SW 1271 (cell line): ENCODE data around the gene KLHL14.

Source experiments
- DNase-seq, 2 experiments: peaks; one replicate each; lab custom pipeline; 2025; lab: John Stamatoyannopoulos, UW

The KLHL14 gene

DNA sequence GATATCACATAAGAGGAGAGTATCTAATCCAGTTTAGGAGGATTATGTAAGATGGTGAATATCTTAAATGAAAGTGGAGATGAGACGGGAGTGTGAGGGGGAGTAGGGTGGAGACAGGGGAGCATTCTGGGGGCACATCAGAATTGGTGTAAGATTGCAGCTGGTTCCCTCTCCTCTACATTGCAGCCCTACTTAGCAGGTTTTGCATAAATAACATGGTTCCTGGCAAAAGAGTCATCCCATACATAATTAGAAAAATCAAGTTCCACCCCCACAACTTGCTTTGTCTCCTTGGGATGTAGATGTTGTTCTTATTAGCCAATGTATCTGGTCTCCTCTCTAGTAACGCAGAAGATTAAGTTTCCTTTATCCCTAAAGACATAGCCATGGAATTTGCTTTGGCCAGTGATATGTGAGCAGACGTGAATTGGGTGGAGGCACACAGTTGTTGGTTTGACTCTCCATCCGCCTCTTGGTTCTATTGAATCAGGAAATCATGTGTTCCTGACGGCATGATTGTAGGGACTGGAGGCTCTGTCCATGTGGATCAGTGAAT is 137.9 kb downstream of the KLHL14 start:
- no peak for DNase-seq

DNA sequence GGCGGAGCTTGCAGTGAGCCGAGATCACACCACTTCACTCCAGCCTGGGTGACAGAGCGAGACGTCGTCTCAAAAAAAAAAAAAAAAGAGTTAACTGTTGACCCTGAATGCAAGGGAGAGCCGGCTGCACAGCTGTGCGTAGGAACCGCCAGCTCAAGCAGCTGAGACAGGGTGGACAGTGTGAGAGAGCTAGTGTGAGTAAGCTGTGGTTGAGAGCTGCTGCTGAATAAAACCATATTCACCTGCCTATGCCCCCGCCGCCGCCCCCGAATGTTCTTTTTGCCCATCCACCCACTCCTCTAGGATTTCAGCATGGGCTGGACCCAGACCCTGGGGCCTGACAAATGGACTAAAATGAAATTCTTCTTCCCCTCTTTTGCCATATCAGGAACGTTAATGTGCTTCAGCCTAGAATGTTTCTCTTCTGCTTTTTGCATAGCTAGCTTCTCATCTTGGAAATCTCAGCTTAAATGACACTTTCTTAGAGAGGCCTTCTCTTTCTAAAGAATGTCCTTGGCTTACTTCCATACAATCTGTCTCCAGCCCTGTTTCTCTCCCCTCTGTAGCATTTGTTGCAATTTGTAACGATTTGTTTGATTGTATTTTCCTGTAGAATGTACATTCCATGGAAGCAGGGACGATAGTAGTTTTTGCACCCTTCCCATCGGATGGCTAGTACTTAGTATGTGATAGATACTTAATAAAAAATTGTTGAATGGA is 142.7 kb downstream of the KLHL14 start:
- no peak for DNase-seq

DNA sequence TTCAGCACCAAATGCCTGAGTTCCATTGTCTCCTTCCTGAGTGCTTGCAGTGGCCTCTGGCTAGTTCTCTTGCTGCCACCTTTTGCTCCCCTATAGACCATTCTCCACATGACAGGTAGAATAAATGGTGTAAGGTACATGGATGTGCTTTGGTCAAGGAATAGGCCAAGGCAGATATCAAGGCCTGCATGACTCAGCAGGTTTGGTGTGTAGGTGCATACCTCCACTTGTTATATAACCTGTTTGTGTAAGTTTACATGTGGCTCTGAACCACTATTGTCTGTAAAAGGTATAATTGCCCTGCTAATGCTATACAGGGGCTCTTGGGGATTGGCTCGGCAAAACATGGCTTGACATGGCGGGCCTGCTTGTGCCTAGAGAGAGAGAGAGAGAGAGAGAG is 143.5 kb downstream of the KLHL14 start:
- no peak for DNase-seq

DNA sequence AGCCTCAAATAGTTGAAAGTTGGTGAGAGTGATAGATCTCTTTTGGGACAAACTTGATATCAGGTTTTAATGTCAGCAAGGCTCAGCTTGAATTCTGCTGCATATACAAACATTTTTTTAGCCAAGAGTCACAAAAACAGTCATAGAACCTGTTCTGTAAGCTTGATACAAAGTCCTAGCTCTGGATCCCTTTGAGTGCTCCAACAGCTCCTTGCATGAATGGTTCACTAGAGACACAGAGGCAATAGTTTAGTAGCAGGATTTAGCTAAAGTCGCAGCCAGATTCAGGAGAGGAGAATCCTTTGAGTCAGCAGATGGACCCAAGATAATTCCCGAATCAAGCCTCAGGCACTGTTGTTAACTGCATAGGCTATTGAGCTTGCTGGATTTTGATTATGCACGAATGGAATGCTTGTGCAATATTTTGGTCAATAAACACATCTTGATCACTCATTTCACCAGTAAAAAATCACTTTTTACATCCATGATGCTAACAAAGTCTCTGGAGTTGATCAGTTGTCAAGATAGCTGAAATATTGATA is 148.6 kb downstream of the KLHL14 start:
- no peak for DNase-seq

DNA sequence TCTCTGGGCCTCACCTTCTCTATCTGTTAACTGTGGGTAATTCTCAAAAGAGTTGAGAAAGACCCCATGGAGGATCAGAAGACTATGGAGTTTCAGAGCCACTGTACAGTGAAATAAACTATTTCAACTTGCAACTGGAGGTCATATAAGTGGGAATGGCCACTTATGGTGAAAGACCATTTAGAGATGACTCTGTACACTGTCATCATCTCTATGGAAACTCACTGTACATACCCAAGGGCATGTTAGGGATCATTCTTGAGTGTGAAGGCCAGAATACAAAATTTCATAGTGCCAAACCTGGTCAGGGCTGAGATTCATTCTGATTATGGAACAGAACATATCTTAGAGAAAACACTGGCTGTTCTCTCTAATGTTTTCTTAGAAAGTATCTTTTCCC is 149.3 kb downstream of the KLHL14 start:
- DNase-seq, result no peak
